HepG2 (cell line): ENCODE data around the gene PAPSS2. TPM values are rescaled to one million over a fixed set of nuclear protein-coding genes. Genes with fewer than 3 reads are reported as not detected.
A peak's percentile ranks its signal among the peaks of the same experiment; 100 is the strongest.

Experiments used
- AGO1 ChIP-seq: fragments of 200-400 bp; formaldehyde crosslinking; IDR thresholded peaks from 2 replicates; pipeline ENCODE4 v1.6.1; 2017; ENCODE audit warnings: mild to moderate bottlenecking, low read depth, low read length, moderate library complexity; ENCODE audit not compliant: poor library complexity, severe bottlenecking
- ATF1 ChIP-seq: IDR thresholded peaks from 2 replicates; pipeline ENCODE4 v1.6.1; 2016; ENCODE audit warnings: mild to moderate bottlenecking, control low read depth
- BHLHE40 ChIP-seq: IDR thresholded peaks from 2 replicates; pipeline ENCODE4 v1.6.1; 2011; ENCODE audit warnings: low read length, improper control_type of control experiment
- HNF4A ChIP-seq: sonication (generic); formaldehyde crosslinking; IDR thresholded peaks from 2 replicates; pipeline ENCODE4 v1.4.0; 2020; ENCODE audit warnings: missing genetic modification reagents
- KAT8 ChIP-seq: IDR thresholded peaks from 2 replicates; pipeline ENCODE4 v1.6.1; 2016; ENCODE audit warnings: missing genetic modification reagents, missing compliant biosample characterization
- MIER3 ChIP-seq: IDR thresholded peaks from 2 replicates; pipeline ENCODE4 v1.6.1; 2016; ENCODE audit warnings: missing compliant biosample characterization, borderline replicate concordance
- NCOA5 ChIP-seq: sonication (generic); formaldehyde crosslinking; IDR thresholded peaks from 2 replicates; pipeline ENCODE4 v1.4.0; 2020; ENCODE audit warnings: missing genetic modification reagents
- RBFOX2 ChIP-seq: fragments of 200-400 bp; formaldehyde crosslinking; IDR thresholded peaks from 2 replicates; pipeline ENCODE4 v1.6.1; 2017; ENCODE audit warnings: low read depth, mild to moderate bottlenecking, low read length
- REL ChIP-seq: sonication (generic); formaldehyde crosslinking; conservative IDR thresholded peaks from 2 replicates; pipeline ENCODE4 v1.8.0; 2022; ENCODE audit warnings: mild to moderate bottlenecking, missing genetic modification reagents, moderate library complexity
- ZC3H13 ChIP-seq: sonication (generic); formaldehyde crosslinking; IDR thresholded peaks from 2 replicates; pipeline ENCODE4 v1.8.1; 2023; ENCODE audit warnings: mild to moderate bottlenecking, missing genetic modification reagents, moderate library complexity
- ZFAT ChIP-seq: sonication (generic); formaldehyde crosslinking; conservative IDR thresholded peaks from 2 replicates; pipeline ENCODE4 v1.8.1; 2023; ENCODE audit warnings: missing genetic modification reagents, inconsistent platforms
- ZFP36L1 ChIP-seq: sonication (generic); formaldehyde crosslinking; IDR thresholded peaks from 2 replicates; pipeline ENCODE4 v1.8.0; 2022; ENCODE audit warnings: mild to moderate bottlenecking, missing genetic modification reagents, moderate library complexity
- ZNF30 ChIP-seq: sonication (generic); formaldehyde crosslinking; IDR thresholded peaks from 2 replicates; pipeline ENCODE4 v1.5.0; 2020; ENCODE audit warnings: mild to moderate bottlenecking, missing genetic modification reagents
- ZSCAN30 ChIP-seq: sonication (generic); formaldehyde crosslinking; IDR thresholded peaks from 2 replicates; pipeline ENCODE4 v1.5.0; 2020; ENCODE audit warnings: mild to moderate bottlenecking, missing genetic modification reagents
- polyA plus RNA-seq, 8 experiments: library from polyadenylated mRNA; depleted of rRNA in 3 of 8; stranded (reverse) in 7 of 8; unstranded in 1 of 8; fragments of >200 nt; fragmentation: Illumina TruSeq in 4 of 8; extraction: Trizol in 4 of 8; gene quantifications; 2 replicates each; pipeline versions ENCODE4 v1.2.1 to v1.2.3, GENCODE V29; 2011 to 2016; ENCODE audit warnings: low read depth in 4 of 8, missing spikeins in 1 of 8, mixed read lengths in 1 of 8; ENCODE audit not compliant: insufficient read depth in 1 of 8
- total RNA-seq, 5 experiments: library from RNA; depleted of rRNA; stranded (reverse); fragments of >200 nt; fragmentation: Illumina TruSeq; extraction: Trizol; gene quantifications; 2 replicates each; pipeline ENCODE4 v1.2.3, GENCODE V29; 2016; ENCODE audit warnings: low read depth in 1 of 5
- TF ChIP-seq, protein P1 (sequence below): sonication (generic); IDR thresholded peaks from 2 replicates; pipeline ENCODE4 v1.6.1; 2016; ENCODE audit warnings: low read depth, borderline replicate concordance
- TF ChIP-seq, protein P2 (sequence below): sonication (generic); formaldehyde crosslinking; IDR thresholded peaks from 2 replicates; pipeline ENCODE4 v1.5.0; 2020; ENCODE audit warnings: missing genetic modification reagents, mild to moderate bottlenecking, borderline replicate concordance
- TF ChIP-seq, protein P3 (sequence below): sonication (generic); formaldehyde crosslinking; IDR thresholded peaks from 2 replicates; pipeline ENCODE4 v1.8.1; 2023; ENCODE audit warnings: mild to moderate bottlenecking, inconsistent platforms, moderate library complexity, missing genetic modification reagents, borderline replicate concordance
- TF ChIP-seq, protein P4 (sequence below): IDR thresholded peaks from 2 replicates; pipeline ENCODE4 v1.6.1; 2016; ENCODE audit warnings: low read depth
- TF ChIP-seq, protein P5 (sequence below): sonication (generic); formaldehyde crosslinking; IDR thresholded peaks from 2 replicates; pipeline ENCODE4 v1.8.1; 2023; ENCODE audit warnings: mild to moderate bottlenecking, missing genetic modification reagents
- TF ChIP-seq, protein P6 (sequence below): sonication (generic); formaldehyde crosslinking; IDR thresholded peaks from 2 replicates; pipeline ENCODE4 v1.5.0; 2020; ENCODE audit warnings: missing genetic modification reagents
- TF ChIP-seq, protein P7 (sequence below): sonication (generic); formaldehyde crosslinking; IDR thresholded peaks from 2 replicates; pipeline ENCODE4 v1.4.0; 2020; ENCODE audit warnings: missing genetic modification reagents, low read depth, mild to moderate bottlenecking, borderline replicate concordance

Gene PAPSS2
- total and polyA plus RNA-seq, 2 of the 13 experiments (the other 11 are each of a cell fraction or from before 2014, with no cell fraction given) = 0.11 to 0.12 TPM

DNA sequence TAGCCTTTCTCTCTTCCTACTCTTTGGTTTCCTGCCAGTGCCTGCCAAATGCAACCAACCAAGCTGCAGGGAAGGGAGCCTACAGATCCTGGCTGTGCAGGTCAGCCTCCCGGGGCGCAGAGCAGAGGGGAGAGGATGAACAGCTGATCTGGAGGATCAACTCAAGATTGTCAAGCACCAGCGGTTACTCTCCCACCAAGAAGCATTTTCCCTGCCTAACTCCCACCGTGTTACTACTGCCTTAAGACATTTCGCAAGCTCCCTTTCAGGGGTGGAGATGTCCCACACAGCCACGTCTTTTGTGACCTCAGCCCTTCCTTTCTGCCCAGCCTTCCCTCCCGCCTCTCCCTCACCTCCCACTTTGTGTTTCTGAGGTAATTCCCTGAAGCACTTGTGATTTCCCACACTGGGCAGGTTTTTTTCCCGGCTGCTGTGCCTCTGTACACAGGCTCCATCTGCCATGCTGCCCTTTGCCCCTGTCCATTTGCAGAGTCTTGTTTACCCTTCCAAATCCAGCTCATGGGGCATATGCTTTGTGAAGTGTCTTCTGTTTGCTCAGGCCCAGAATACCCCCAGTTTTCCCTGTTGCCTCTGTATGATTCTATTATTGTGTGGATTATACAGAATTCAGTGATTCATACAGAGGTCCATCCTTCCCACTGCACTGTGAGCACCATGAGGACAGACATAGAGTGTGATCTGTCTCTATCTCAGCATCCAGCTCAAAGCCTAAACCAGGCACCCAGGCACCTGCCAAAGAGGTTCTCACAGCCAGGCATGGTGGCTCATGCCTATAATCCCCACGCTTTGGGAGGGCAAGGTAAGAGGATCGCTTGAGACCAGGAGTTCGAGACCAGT lies 40.9 kb upstream of the PAPSS2 start (continued):
- TF ChIP-seq REL (no peak), KAT8 (CRISPR knock-in tag) (peak; percentile 45; the same call in 1 of the 2 replicates), RBFOX2 (0 out of 2 replicates have a peak, but pooled peaks have one; percentile 11), ZNF30 (CRISPR knock-in tag) (no peak), ZFAT (CRISPR knock-in tag) (no peak), AGO1 (no peak), ZC3H13 (no peak), NCOA5 (CRISPR knock-in tag) (no peak), ZSCAN30 (no peak), HNF4A (CRISPR knock-in tag) (peak; percentile 94), ZFP36L1 (CRISPR knock-in tag) (peak; percentile 40; the same call in 1 of the 2 replicates), MIER3 (CRISPR knock-in tag) (peak; percentile 91; the same call in 1 of the 2 replicates), BHLHE40 (no peak), ATF1 (CRISPR knock-in tag) (peak; percentile 45)
- TF ChIP-seq, protein P1, sequence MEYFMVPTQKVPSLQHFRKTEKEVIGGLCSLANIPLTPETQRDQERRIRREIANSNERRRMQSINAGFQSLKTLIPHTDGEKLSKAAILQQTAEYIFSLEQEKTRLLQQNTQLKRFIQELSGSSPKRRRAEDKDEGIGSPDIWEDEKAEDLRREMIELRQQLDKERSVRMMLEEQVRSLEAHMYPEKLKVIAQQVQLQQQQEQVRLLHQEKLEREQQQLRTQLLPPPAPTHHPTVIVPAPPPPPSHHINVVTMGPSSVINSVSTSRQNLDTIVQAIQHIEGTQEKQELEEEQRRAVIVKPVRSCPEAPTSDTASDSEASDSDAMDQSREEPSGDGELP = peak; percentile 83
- TF ChIP-seq, protein P2, sequence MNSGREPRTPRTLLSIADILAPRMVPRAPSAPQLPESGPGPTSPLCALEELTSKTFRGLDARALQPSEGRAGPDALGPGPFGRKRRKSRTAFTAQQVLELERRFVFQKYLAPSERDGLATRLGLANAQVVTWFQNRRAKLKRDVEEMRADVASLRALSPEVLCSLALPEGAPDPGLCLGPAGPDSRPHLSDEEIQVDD = no peak
- TF ChIP-seq, protein P3, sequence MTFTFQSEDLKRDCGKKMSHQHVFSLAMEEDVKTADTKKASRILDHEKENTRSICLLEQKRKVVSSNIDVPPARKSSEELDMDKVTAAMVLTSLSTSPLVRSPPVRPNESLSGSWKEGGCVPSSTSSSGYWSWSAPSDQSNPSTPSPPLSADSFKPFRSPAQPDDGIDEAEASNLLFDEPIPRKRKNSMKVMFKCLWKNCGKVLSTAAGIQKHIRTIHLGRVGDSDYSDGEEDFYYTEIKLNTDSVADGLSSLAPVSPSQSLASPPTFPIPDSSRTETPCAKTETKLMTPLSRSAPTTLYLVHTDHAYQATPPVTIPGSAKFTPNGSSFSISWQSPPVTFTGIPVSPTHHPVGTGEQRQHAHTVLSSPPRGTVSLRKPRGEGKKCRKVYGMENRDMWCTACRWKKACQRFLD = 0 out of 2 replicates have a peak, but pooled peaks have one; percentile 26
- TF ChIP-seq, protein P4, sequence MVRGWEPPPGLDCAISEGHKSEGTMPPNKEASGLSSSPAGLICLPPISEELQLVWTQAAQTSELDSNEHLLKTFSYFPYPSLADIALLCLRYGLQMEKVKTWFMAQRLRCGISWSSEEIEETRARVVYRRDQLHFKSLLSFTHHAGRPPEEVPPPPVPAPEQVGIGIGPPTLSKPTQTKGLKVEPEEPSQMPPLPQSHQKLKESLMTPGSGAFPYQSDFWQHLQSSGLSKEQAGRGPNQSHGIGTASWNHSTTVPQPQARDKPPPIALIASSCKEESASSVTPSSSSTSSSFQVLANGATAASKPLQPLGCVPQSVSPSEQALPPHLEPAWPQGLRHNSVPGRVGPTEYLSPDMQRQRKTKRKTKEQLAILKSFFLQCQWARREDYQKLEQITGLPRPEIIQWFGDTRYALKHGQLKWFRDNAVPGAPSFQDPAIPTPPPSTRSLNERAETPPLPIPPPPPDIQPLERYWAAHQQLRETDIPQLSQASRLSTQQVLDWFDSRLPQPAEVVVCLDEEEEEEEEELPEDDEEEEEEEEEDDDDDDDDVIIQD (CRISPR knock-in tag) = peak; percentile 85
- TF ChIP-seq, protein P5, sequence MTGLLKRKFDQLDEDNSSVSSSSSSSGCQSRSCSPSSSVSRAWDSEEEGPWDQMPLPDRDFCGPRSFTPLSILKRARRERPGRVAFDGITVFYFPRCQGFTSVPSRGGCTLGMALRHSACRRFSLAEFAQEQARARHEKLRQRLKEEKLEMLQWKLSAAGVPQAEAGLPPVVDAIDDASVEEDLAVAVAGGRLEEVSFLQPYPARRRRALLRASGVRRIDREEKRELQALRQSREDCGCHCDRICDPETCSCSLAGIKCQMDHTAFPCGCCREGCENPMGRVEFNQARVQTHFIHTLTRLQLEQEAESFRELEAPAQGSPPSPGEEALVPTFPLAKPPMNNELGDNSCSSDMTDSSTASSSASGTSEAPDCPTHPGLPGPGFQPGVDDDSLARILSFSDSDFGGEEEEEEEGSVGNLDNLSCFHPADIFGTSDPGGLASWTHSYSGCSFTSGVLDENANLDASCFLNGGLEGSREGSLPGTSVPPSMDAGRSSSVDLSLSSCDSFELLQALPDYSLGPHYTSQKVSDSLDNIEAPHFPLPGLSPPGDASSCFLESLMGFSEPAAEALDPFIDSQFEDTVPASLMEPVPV (CRISPR knock-in tag) = no peak
- TF ChIP-seq, protein P6, sequence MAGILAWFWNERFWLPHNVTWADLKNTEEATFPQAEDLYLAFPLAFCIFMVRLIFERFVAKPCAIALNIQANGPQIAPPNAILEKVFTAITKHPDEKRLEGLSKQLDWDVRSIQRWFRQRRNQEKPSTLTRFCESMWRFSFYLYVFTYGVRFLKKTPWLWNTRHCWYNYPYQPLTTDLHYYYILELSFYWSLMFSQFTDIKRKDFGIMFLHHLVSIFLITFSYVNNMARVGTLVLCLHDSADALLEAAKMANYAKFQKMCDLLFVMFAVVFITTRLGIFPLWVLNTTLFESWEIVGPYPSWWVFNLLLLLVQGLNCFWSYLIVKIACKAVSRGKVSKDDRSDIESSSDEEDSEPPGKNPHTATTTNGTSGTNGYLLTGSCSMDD (CRISPR knock-in tag) = no peak
- TF ChIP-seq, protein P7, sequence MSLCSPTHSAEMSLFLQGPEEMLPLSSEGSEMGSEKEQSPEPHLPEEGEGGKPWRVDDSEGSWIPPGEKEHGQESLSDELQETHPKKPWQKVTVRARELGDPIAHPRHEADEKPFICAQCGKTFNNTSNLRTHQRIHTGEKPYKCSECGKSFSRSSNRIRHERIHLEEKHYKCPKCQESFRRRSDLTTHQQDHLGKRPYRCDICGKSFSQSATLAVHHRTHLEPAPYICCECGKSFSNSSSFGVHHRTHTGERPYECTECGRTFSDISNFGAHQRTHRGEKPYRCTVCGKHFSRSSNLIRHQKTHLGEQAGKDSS (CRISPR knock-in tag) = peak; percentile 48; the same call in 1 of the 2 replicates
